ENCODE measurements around the gene GALNT1.

GALNT1 gene

GRCh38 chr18:35624146-35624545 lies 42.6 kb downstream of the GALNT1 start:
- H3K27ac ChIP-seq: peak overlapping the region; percentile 73
- H3K4me1 ChIP-seq (ENCODE audit: control insufficient read depth in 1 of 2, insufficient read depth in 1 of 2, low read depth in 1 of 2, low read length in 1 of 2): peaks cover 33 to 37% of the 10 kb centered on the region in 2 experiments
- no peak overlapping the region for H3K4me3 ChIP-seq (ENCODE audit: low read depth in 1 of 2, low read length in 1 of 2)
- H3K9me3 ChIP-seq: no peaks in the 10 kb centered on the region
- H3K27me3 ChIP-seq: no peaks in the 10 kb centered on the region
- no peak for TF ChIP-seq CTCF (IDR thresholded peaks at IDR 0.05)
- no peaks in the 10 kb centered on the region for H3K36me3 ChIP-seq

GRCh38 chr18:35625232-35625631 lies 43.7 kb downstream of the GALNT1 start:
- Histone ChIP-seq H3K4me1 (ENCODE audit: control insufficient read depth in 1 of 2, insufficient read depth in 1 of 2, low read depth in 1 of 2, low read length in 1 of 2) (peaks cover 33 to 37% of the 10 kb centered on the region in 2 experiments), H3K27ac (peak overlapping the region; percentile 24), H3K4me3 (ENCODE audit: low read depth in 1 of 2, low read length in 1 of 2) (no peak overlapping the region), H3K36me3 (no peaks in the 10 kb centered on the region), H3K9me3 (no peaks in the 10 kb centered on the region), H3K27me3 (no peaks in the 10 kb centered on the region)
- no peak for TF ChIP-seq CTCF (IDR thresholded peaks at IDR 0.05)

- H3K36me3 ChIP-seq: no peaks in the 10 kb centered on the region
- TF ChIP-seq CTCF (IDR thresholded peaks at IDR 0.05): no peak
- no peak overlapping the region for H3K27ac ChIP-seq
- H3K9me3 ChIP-seq: no peaks in the 10 kb centered on the region
- H3K4me1 ChIP-seq (ENCODE audit: control insufficient read depth in 1 of 2, insufficient read depth in 1 of 2, low read depth in 1 of 2, low read length in 1 of 2): peaks cover under 1 to 4% of the 10 kb centered on the region in 2 experiments
- no peak overlapping the region for H3K4me3 ChIP-seq (ENCODE audit: low read depth in 1 of 2, low read length in 1 of 2)
- no peaks in the 10 kb centered on the region for H3K27me3 ChIP-seq
These were observed 52.2 kb downstream of the GALNT1 start for GRCh38 chr18:35633761-35634160.

- TF ChIP-seq CTCF (IDR thresholded peaks at IDR 0.05): no peak
- Histone ChIP-seq H3K27me3 (no peaks in the 10 kb centered on the region), H3K36me3 (no peaks in the 10 kb centered on the region), H3K9me3 (no peaks in the 10 kb centered on the region), H3K4me3 (ENCODE audit: low read depth in 1 of 2, low read length in 1 of 2) (no peak overlapping the region), H3K4me1 (ENCODE audit: control insufficient read depth in 1 of 2, insufficient read depth in 1 of 2, low read depth in 1 of 2, low read length in 1 of 2) (peaks cover 5 to 6% of the 10 kb centered on the region in 2 experiments), H3K27ac (no peak overlapping the region)
These were observed 52.8 kb downstream of the GALNT1 start for GRCh38 chr18:35634323-35634722.

- no peak for TF ChIP-seq CTCF (IDR thresholded peaks at IDR 0.05)
- Histone ChIP-seq H3K4me3 (ENCODE audit: low read depth in 1 of 2, low read length in 1 of 2) (no peak overlapping the region), H3K27me3 (no peaks in the 10 kb centered on the region), H3K27ac (no peak overlapping the region), H3K36me3 (no peaks in the 10 kb centered on the region), H3K4me1 (ENCODE audit: control insufficient read depth in 1 of 2, insufficient read depth in 1 of 2, low read depth in 1 of 2, low read length in 1 of 2) (peaks cover 5 to 6% of the 10 kb centered on the region in 2 experiments), H3K9me3 (no peaks in the 10 kb centered on the region)
These were observed 53.6 kb downstream of the GALNT1 start for GRCh38 chr18:35635170-35635569.

- Histone ChIP-seq H3K36me3 (no peaks in the 10 kb centered on the region), H3K9me3 (no peaks in the 10 kb centered on the region), H3K4me1 (ENCODE audit: control insufficient read depth in 1 of 2, insufficient read depth in 1 of 2, low read depth in 1 of 2, low read length in 1 of 2) (peaks cover 5 to 6% of the 10 kb centered on the region in 2 experiments), H3K4me3 (ENCODE audit: low read depth in 1 of 2, low read length in 1 of 2) (no peak overlapping the region), H3K27ac (no peak overlapping the region), H3K27me3 (no peaks in the 10 kb centered on the region)
- TF ChIP-seq CTCF (IDR thresholded peaks at IDR 0.05): no peak
These were observed 55.7 kb downstream of the GALNT1 start for GRCh38 chr18:35637227-35637626.
